SU-DHL-6 (cell line): ENCODE data around the gene KY.

Source experiments
- H2AFZ ChIP-seq: fragments of 200-600 bp; sonication (generic); 2 replicates; pipeline ENCODE4 v1.6.1; 2014; ENCODE audit warnings: low read depth, mild to moderate bottlenecking, moderate library complexity, mixed read lengths, antibody characterized with exemption, low read length; ENCODE audit not compliant: severe bottlenecking
- H3F3A ChIP-seq: fragments of 200-600 bp; shearing (Covaris generic); 2 replicates; pipeline ENCODE4 v1.6.0; 2016; ENCODE audit warnings: antibody characterized with exemption, mild to moderate bottlenecking; ENCODE audit not compliant: insufficient read depth
- H3K27ac ChIP-seq: fragments of 200-600 bp; sonication (generic); 2 replicates; pipeline ENCODE4 v1.5.1; 2016; ENCODE audit warnings: low read depth, mild to moderate bottlenecking, low read length, moderate library complexity, mixed read lengths
- H3K27me3 ChIP-seq: fragments of 200-600 bp; sonication (generic), shearing (Covaris generic); 2 replicates; pipeline ENCODE4 v1.6.0; 2014; ENCODE audit warnings: mild to moderate bottlenecking, low read length
- H3K36me3 ChIP-seq: fragments of 200-600 bp; sonication (generic); 2 replicates; pipeline ENCODE4 v1.6.1; 2014; ENCODE audit warnings: mild to moderate bottlenecking, low read length, mixed read lengths
- H3K4me2 ChIP-seq: fragments of 300-600, 200-600 bp; shearing (Covaris generic), sonication (generic); 2 replicates; pipeline ENCODE4 v1.6.0; 2014; ENCODE audit warnings: low read length, low read depth, mild to moderate bottlenecking; ENCODE audit not compliant: poor library complexity, severe bottlenecking
- H3K4me3 ChIP-seq: fragments of 200-600 bp; sonication (generic); 2 replicates; pipeline ENCODE4 v1.5.1; 2014; ENCODE audit warnings: antibody characterized with exemption, low read length, mild to moderate bottlenecking, mixed read lengths; ENCODE audit not compliant: insufficient read depth, poor library complexity, severe bottlenecking
- H3K79me2 ChIP-seq: fragments of 200-600 bp; sonication (generic); 2 replicates; pipeline ENCODE4 v1.6.1; 2014; ENCODE audit warnings: mild to moderate bottlenecking, low read length, moderate library complexity; ENCODE audit not compliant: insufficient read depth
- H3K9ac ChIP-seq: fragments of 200-600 bp; sonication (generic); 2 replicates; pipeline ENCODE4 v1.7.0; 2014; ENCODE audit warnings: mild to moderate bottlenecking, low read length
- H3K9me2 ChIP-seq: fragments of 200-600 bp; sonication (generic); replicated peaks from 2 replicates; pipeline ENCODE4 v1.6.1; 2014; ENCODE audit warnings: low read length; ENCODE audit not compliant: insufficient read depth
- H3K9me3 ChIP-seq: fragments of 200-600 bp; sonication (generic); 2 replicates; pipeline ENCODE4 v1.6.1; 2014; ENCODE audit warnings: low read length, mixed read lengths; ENCODE audit not compliant: insufficient read depth
- H4K20me1 ChIP-seq: fragments of 200-600 bp; sonication (generic); 2 replicates; pipeline ENCODE4 v1.6.1; 2014; ENCODE audit warnings: low read depth, mild to moderate bottlenecking, antibody characterized with exemption, low read length, moderate library complexity, mixed read lengths
- CTCF ChIP-seq: fragments of 200-600 bp; sonication (generic); IDR thresholded peaks from one replicate; pipeline ENCODE4 v1.5.1; 2017; ENCODE audit warnings: antibody characterized with exemption, mild to moderate bottlenecking, low read length, moderate library complexity; ENCODE audit not compliant: insufficient read depth, poor library complexity, severe bottlenecking
- EZH2phosphoT487 ChIP-seq: fragments of 200-600 bp; sonication (generic), shearing (Covaris generic); conservative IDR thresholded peaks from 2 replicates; pipeline ENCODE4 v1.6.1; 2018; ENCODE audit warnings: mild to moderate bottlenecking, antibody characterized with exemption, low read length, moderate library complexity, mixed read lengths

KY gene

GRCh38 chr3:134608023-134608770 is 42.6 kb downstream of the KY start:
- Histone ChIP-seq H2AFZ (no peak overlapping the region), H3K4me2 (no peak overlapping the region), H3K36me3 (no peaks in the 10 kb centered on the region), H3K9me2 (no peaks in the 10 kb centered on the region), H3F3A (no peaks in the 10 kb centered on the region), H3K9ac (no peak overlapping the region), H4K20me1 (no peaks in the 10 kb centered on the region), H3K9me3 (no peaks in the 10 kb centered on the region), H3K27me3 (no peaks in the 10 kb centered on the region), H3K79me2 (no peaks in the 10 kb centered on the region), H3K27ac (no peak overlapping the region), H3K4me3 (no peak overlapping the region)
- TF ChIP-seq CTCF: no peak
- TF ChIP-seq EZH2phosphoT487: no peak

- Histone ChIP-seq H3K27ac (no peak overlapping the region), H2AFZ (no peak overlapping the region), H3K9me2 (no peaks in the 10 kb centered on the region), H3K79me2 (no peaks in the 10 kb centered on the region), H3K27me3 (no peaks in the 10 kb centered on the region), H3K4me2 (no peak overlapping the region), H4K20me1 (no peaks in the 10 kb centered on the region), H3K9me3 (no peaks in the 10 kb centered on the region), H3K4me3 (no peak overlapping the region), H3K36me3 (no peaks in the 10 kb centered on the region), H3F3A (no peaks in the 10 kb centered on the region), H3K9ac (no peak overlapping the region)
- TF ChIP-seq EZH2phosphoT487 (no peak), CTCF (no peak)
Observed at GRCh38 chr3:134607054-134608022, 43.5 kb downstream of the KY start.

GRCh38 chr3:134606033-134607025 is 44.5 kb downstream of the KY start:
- no peaks in the 10 kb centered on the region for H3F3A ChIP-seq
- no peaks in the 10 kb centered on the region for H3K9me2 ChIP-seq
- H3K27ac ChIP-seq: no peak overlapping the region
- no peak overlapping the region for H3K4me3 ChIP-seq
- no peaks in the 10 kb centered on the region for H3K9me3 ChIP-seq
- H3K36me3 ChIP-seq: no peaks in the 10 kb centered on the region
- TF ChIP-seq CTCF (no peak), EZH2phosphoT487 (no peak)
- H3K79me2 ChIP-seq: no peaks in the 10 kb centered on the region
- H3K4me2 ChIP-seq: no peak overlapping the region
- H2AFZ ChIP-seq: no peak overlapping the region
- no peak overlapping the region for H3K9ac ChIP-seq
- H3K27me3 ChIP-seq: no peaks in the 10 kb centered on the region
- H4K20me1 ChIP-seq: no peaks in the 10 kb centered on the region
